ENCODE data around the gene RASGRF1.
"Not testable (repeated sequence)": the region's sequence is repeated elsewhere in the genome, so short reads cannot be mapped to it uniquely, and the experiment has no call there.

The RASGRF1 gene

GRCh38 chr15:79115986-79116665 lies 25.5 kb upstream of the RASGRF1 start:
- Mint-ChIP-seq H3K9me3 (peaks cover 0 to 5% of the 10 kb centered on the region in 2 donors), H3K27me3 (peaks cover 30 to 34% of the 10 kb centered on the region in 2 donors), H3K4me1 (no peaks in the 10 kb centered on the region), H3K4me3 (no peak overlapping the region), H3K27ac (no peak overlapping the region), H3K36me3 (no peaks in the 10 kb centered on the region)
- ATAC-seq (replicated peaks): no peak
- no peak for DNase-seq

GRCh38 chr15:79113831-79114230 lies 23.3 kb upstream of the RASGRF1 start:
- Mint-ChIP-seq H3K36me3 (peaks cover 0 to 2% of the 10 kb centered on the region in 2 donors), H3K27ac (no peak overlapping the region), H3K4me3 (no peak overlapping the region), H3K4me1 (no peaks in the 10 kb centered on the region), H3K27me3 (peaks cover 45 to 52% of the 10 kb centered on the region in 2 donors), H3K9me3 (peaks cover 3 to 6% of the 10 kb centered on the region in 2 donors)
- no peak for ATAC-seq (replicated peaks)
- DNase-seq: no peak

- not testable (repeated sequence) for H3K4me3 Mint-ChIP-seq; H3K36me3 Mint-ChIP-seq; ATAC-seq (replicated peaks); DNase-seq; H3K27ac Mint-ChIP-seq; H3K9me3 Mint-ChIP-seq
- peaks cover 13 to 14% of the 10 kb centered on the region in 2 donors for H3K4me1 Mint-ChIP-seq
- H3K27me3 Mint-ChIP-seq: peaks cover 40 to 50% of the 10 kb centered on the region in 2 donors
Measured at GRCh38 chr15:79111404-79111803, 20.8 kb upstream of the RASGRF1 start.

- no peak overlapping the region for H3K4me3 Mint-ChIP-seq
- DNase-seq (no peak), ATAC-seq (replicated peaks) (no peak)
- peaks cover 29 to 36% of the 10 kb centered on the region in 2 donors for H3K27me3 Mint-ChIP-seq
- peaks cover 28 to 35% of the 10 kb centered on the region in 2 donors for H3K4me1 Mint-ChIP-seq
- H3K27ac Mint-ChIP-seq: peak overlapping the region; percentile 59
- peaks cover 0 to 3% of the 10 kb centered on the region in 2 donors for H3K9me3 Mint-ChIP-seq
- H3K36me3 Mint-ChIP-seq: peaks cover 0 to 3% of the 10 kb centered on the region in 2 donors
Measured at GRCh38 chr15:79105141-79105540, 14.6 kb upstream of the RASGRF1 start.

GRCh38 chr15:79102595-79102994 lies 12.0 kb upstream of the RASGRF1 start:
- ATAC-seq (replicated peaks): no peak
- DNase-seq: no peak
- Mint-ChIP-seq H3K27me3 (peaks cover 28% of the 10 kb centered on the region in 2 donors), H3K4me3 (no peak overlapping the region), H3K27ac (no peak overlapping the region), H3K4me1 (peaks cover 27 to 32% of the 10 kb centered on the region in 2 donors), H3K9me3 (no peaks in the 10 kb centered on the region), H3K36me3 (peaks cover 0 to 3% of the 10 kb centered on the region in 2 donors)

DNA sequence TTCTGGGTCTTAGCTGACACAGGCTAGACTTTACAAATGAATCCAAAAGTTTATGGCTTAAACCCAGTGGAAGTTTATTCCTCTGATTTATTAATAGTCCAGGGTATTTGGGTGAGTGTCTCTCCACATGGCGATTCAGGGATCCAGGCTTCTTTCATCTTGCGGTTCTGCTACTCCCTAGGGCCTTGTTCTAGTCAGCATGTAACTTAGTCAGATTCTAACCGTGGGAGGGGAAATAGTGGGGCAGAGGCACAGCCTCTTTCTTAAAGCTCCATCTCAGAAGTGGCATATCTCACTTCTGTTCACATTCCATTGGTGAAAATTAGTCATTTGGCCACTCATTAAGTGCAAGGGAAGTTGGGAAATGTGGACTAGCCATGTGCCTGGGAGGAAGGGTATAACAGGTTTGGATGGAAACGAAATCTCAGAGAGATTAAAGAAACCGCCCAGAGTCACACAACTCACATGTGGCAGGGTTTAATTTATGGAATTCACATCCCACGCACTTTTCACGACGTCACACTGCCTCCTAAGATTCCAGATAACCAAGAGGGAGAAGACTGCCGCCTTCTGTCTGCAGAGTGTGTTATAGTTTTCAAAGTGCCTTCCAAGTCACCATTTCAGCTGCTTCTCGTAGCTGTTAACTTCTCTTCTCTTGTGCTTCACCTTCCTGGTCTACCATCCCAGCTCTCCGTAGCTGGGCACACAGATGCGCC lies 11.4 kb upstream of the RASGRF1 start:
- peaks cover 21 to 27% of the 10 kb centered on the region in 2 donors for H3K4me1 Mint-ChIP-seq
- no peak overlapping the region for H3K27ac Mint-ChIP-seq
- DNase-seq: no peak
- peak; percentile 56 to 61 for ATAC-seq (replicated peaks)
- H3K36me3 Mint-ChIP-seq: peaks cover 0 to 3% of the 10 kb centered on the region in 2 donors
- peaks cover 28% of the 10 kb centered on the region in 2 donors for H3K27me3 Mint-ChIP-seq
- no peak overlapping the region for H3K4me3 Mint-ChIP-seq
- H3K9me3 Mint-ChIP-seq: no peaks in the 10 kb centered on the region

DNA sequence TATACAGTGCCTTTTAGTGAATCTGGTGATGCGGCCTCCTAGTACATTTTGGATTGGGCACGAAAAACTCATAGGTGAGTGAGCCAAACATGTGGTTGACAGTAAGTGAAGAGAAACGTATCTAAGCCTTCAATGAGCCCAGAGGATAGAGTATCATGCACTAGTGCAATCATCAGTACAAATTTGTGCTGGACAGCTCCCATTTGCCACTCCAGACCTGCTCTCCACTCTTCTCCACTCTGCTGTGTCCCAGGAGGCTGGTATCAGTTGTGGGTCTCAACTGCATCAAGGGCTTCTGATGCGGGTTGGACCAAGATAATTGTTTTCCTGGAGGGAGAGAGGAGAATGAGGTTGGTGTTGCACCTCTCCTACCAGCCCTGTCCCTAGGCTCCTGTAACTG lies 9.1 kb upstream of the RASGRF1 start:
- H3K4me3 Mint-ChIP-seq: no peak overlapping the region
- H3K27me3 Mint-ChIP-seq: peaks cover 35 to 36% of the 10 kb centered on the region in 2 donors
- H3K4me1 Mint-ChIP-seq: peaks cover 6 to 11% of the 10 kb centered on the region in 2 donors
- H3K9me3 Mint-ChIP-seq: no peaks in the 10 kb centered on the region
- DNase-seq (no peak), ATAC-seq (replicated peaks) (peak in 1 of 2 donors; percentile 29)
- H3K36me3 Mint-ChIP-seq: peaks cover 0 to 3% of the 10 kb centered on the region in 2 donors
- no peak overlapping the region for H3K27ac Mint-ChIP-seq

GRCh38 chr15:79094611-79095021 lies 4.0 kb upstream of the RASGRF1 start:
- H3K27me3 Mint-ChIP-seq: peaks cover 53 to 55% of the 10 kb centered on the region in 2 donors
- no peak overlapping the region for H3K4me3 Mint-ChIP-seq
- no peak for DNase-seq
- H3K9me3 Mint-ChIP-seq: peaks cover 1 to 4% of the 10 kb centered on the region in 2 donors
- peaks cover 0 to 7% of the 10 kb centered on the region in 2 donors for H3K36me3 Mint-ChIP-seq
- peaks cover 23 to 27% of the 10 kb centered on the region in 2 donors for H3K4me1 Mint-ChIP-seq
- ATAC-seq (replicated peaks): no peak
- H3K27ac Mint-ChIP-seq: no peak overlapping the region

- ATAC-seq (replicated peaks) (no peak), DNase-seq (no peak)
- Mint-ChIP-seq H3K27me3 (peaks cover 60 to 67% of the 10 kb centered on the region in 2 donors), H3K4me3 (no peak overlapping the region), H3K4me1 (peaks cover 24 to 29% of the 10 kb centered on the region in 2 donors), H3K36me3 (peaks cover 0 to 7% of the 10 kb centered on the region in 2 donors), H3K9me3 (peaks cover 1 to 4% of the 10 kb centered on the region in 2 donors), H3K27ac (no peak overlapping the region)
Measured at GRCh38 chr15:79093352-79093935, 2.9 kb upstream of the RASGRF1 start.

- Mint-ChIP-seq H3K36me3 (peaks cover 0 to 7% of the 10 kb centered on the region in 2 donors), H3K27ac (peak overlapping the region; percentile 42), H3K27me3 (peaks cover 64 to 74% of the 10 kb centered on the region in 2 donors), H3K9me3 (peaks cover 1 to 4% of the 10 kb centered on the region in 2 donors), H3K4me3 (peak overlapping the region; percentile 64 to 68), H3K4me1 (peaks cover 24 to 29% of the 10 kb centered on the region in 2 donors)
- DNase-seq (no peak), ATAC-seq (replicated peaks) (no peak)
Measured at GRCh38 chr15:79092382-79092781, 1.8 kb upstream of the RASGRF1 start.

- peaks cover 70 to 81% of the 10 kb centered on the region in 2 donors for H3K27me3 Mint-ChIP-seq
- peak; percentile 74 to 81 for ATAC-seq (replicated peaks)
- H3K27ac Mint-ChIP-seq: peak overlapping the region; percentile 88
- peak overlapping the region; percentile 85 to 89 for H3K4me3 Mint-ChIP-seq
- H3K9me3 Mint-ChIP-seq: peaks cover 1 to 4% of the 10 kb centered on the region in 2 donors
- peaks cover 0 to 7% of the 10 kb centered on the region in 2 donors for H3K36me3 Mint-ChIP-seq
- peaks cover 24 to 29% of the 10 kb centered on the region in 2 donors for H3K4me1 Mint-ChIP-seq
- DNase-seq: peak; percentile 65
Measured at GRCh38 chr15:79091204-79091867, 756 bp upstream of the RASGRF1 start.

- ATAC-seq (replicated peaks) (no peak), DNase-seq (no peak)
- Mint-ChIP-seq H3K4me1 (peaks cover 24 to 29% of the 10 kb centered on the region in 2 donors), H3K36me3 (peaks cover 0 to 7% of the 10 kb centered on the region in 2 donors), H3K9me3 (peaks cover 1 to 4% of the 10 kb centered on the region in 2 donors), H3K27ac (peak overlapping the region; percentile 88), H3K27me3 (peaks cover 66 to 77% of the 10 kb centered on the region in 2 donors), H3K4me3 (peak overlapping the region; percentile 85 to 89)
Measured at GRCh38 chr15:79089890-79090486, 592 bp downstream of the RASGRF1 start.

DNA sequence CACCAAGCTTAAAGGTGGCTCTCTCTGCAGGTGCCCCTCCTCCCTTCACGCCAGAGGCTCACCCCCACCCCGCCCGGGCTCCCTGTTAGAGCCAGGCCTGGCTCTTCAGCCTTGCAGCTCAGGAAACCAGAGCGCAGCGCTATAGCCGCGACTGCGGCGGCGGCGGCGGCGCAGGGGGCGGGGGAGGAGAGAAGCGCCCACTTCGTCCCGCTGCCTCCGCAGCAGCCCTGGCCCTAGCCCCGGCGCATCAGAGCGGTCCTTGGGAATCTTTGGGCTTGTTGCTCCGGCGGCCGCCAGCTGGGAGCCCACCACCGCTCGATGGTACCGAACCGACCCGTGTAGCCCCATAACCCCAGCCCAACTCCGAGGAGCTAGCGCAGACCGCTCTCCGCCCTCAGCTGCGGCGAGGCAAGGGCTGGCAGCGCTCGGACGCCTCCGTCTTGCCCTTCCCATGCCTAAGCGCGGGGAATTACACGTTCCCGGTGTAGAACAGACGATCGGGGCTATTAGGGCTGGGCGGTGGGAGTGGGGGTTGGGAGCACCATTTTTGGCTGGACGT lies 1.2 kb downstream of the RASGRF1 start:
- H3K4me1 Mint-ChIP-seq: peaks cover 24 to 29% of the 10 kb centered on the region in 2 donors
- H3K9me3 Mint-ChIP-seq: peaks cover 1 to 4% of the 10 kb centered on the region in 2 donors
- no peak overlapping the region for H3K27ac Mint-ChIP-seq
- H3K4me3 Mint-ChIP-seq: peak overlapping the region; percentile 85 to 89
- ATAC-seq (replicated peaks) (no peak), DNase-seq (no peak)
- H3K36me3 Mint-ChIP-seq: peaks cover 0 to 7% of the 10 kb centered on the region in 2 donors
- H3K27me3 Mint-ChIP-seq: peaks cover 66 to 77% of the 10 kb centered on the region in 2 donors

Data from stimulated activated naive B cell treated with anti-CD40 and anti-IgM and Interleukin-4, amounts not matched to agents 10 μg/mL and 1 μg/mL and 100 μg/mL, for 72 hours (primary cell).